ENCODE measurements around the gene HEYL.

GRCh38 chr1:39638965-39639304 lies 508 bp downstream of the HEYL start:
- TF ChIP-seq CTCF (IDR thresholded peaks at IDR 0.05; ENCODE audit: low read length) (no peak), EZH2 (optimal IDR thresholded peaks at IDR 0.05; ENCODE audit: low read depth, low read length) (no peak), EZH2phosphoT487 (IDR thresholded peaks at IDR 0.05; ENCODE audit: low read length) (no peak)

Measured in MM.1S (cell line).